GM18499 (cell line): ENCODE measurements around the gene UACA.
"Not testable (repeated sequence)": the region's sequence is repeated elsewhere in the genome, so short reads cannot be mapped to it uniquely, and the experiment has no call there.

Experiments
- ATAC-seq: cut with Tn5 transposase; IDR thresholded peaks from one replicate; pipeline ENCODE4 v1.9.1; 2021; ENCODE audit warnings: moderate number of reproducible peaks; ENCODE audit not compliant: insufficient read depth, unreplicated experiment

UACA gene

GRCh38 chr15:70633103-70633831, 130.1 kb downstream of the UACA start:
- no peak for ATAC-seq

DNA sequence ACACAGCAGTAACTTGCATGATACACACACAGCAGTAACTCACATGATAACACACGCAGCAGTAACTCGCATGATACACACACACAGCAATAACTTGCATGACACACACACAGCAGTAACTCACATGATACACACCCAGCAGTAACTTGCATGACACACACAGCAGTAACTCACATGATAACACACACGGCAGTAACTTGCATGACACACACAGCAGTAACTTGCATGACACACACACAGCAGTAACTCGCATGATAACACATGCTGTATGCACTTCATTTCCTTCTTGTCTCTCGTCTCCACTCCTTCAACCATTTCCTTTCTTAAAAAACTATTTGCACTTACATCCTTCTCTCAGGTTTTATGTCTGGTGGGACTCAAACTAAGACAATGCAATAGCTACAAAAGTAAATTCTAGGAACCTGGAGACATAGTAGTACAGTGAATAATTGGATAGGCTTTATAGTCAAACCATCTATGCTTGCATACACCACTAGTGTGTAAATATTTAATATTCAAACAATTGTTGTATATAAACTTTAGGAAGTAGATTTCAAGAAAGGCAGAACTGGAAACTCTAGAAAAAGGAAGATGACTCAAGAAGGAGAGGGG, 130.8 kb downstream of the UACA start:
- no peak for ATAC-seq

GRCh38 chr15:70632079-70632478, 131.3 kb downstream of the UACA start:
- ATAC-seq: no peak

DNA sequence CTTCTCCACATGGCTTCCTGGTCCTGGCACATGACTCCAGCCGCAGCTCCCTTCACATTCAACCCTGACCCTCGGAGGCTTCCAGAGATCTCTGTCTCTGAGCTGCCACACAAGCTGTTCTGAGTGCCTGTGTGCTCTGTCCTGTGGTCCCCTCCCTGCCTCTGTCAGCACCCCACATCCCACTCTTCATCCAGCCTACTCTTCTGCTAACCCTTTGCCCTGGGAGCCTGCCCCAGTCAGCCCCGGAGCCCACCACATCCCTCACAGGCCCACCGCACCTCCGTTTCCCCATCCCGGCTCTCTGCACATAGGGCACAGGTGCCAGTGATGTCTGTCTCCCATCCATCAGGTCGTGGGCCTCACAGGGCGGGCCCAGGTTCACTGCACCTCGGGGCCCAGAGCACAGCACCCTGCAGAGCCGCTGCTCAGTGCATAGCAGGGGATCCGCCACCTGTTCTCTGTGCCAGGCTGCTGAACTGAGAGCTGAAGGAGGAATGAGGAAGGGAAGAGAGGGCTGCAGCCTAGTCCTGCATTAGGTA, 133.6 kb downstream of the UACA start:
- ATAC-seq: no peak

GRCh38 chr15:70628549-70628896, 134.8 kb downstream of the UACA start:
- ATAC-seq: no peak

- ATAC-seq: no peak
These were observed 135.4 kb downstream of the UACA start for GRCh38 chr15:70627734-70628548.

DNA sequence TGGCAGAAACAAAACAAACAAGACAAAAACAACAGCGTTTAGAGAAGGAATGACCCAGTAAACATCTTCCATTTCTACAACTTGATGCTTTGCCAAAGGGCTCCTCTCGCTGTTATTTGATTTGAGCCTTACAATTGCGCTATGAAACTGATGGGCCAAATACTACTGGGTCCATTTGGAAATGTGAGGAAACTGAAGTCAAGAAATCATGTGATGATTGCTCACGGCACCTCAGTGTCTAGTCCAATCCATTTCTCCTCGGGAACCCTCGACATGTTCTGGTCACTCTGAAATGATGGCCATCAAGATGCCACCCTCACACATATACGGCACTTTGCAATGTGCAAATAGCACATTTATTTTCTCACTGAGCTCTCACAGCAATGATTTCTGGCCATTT, 136.0 kb downstream of the UACA start:
- ATAC-seq: no peak

DNA sequence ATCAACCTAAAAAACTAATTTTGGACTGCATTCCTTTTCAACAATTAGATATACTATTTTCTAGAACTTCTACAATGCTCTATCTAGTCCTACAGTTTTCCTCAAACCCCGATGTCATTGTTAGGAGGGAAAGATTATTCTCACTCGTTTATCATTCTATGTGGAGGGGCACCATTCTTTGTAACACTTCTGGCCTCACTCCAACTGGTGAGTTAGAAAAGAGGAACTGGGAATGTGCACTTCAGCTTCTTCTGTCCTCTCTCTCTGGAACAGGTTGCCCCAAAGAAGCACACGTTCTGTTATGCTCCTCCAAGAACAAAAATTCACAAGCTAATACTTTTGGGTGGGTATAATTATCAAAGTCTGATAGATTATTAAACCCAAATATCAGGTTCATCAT, 137.9 kb downstream of the UACA start:
- no peak for ATAC-seq

DNA sequence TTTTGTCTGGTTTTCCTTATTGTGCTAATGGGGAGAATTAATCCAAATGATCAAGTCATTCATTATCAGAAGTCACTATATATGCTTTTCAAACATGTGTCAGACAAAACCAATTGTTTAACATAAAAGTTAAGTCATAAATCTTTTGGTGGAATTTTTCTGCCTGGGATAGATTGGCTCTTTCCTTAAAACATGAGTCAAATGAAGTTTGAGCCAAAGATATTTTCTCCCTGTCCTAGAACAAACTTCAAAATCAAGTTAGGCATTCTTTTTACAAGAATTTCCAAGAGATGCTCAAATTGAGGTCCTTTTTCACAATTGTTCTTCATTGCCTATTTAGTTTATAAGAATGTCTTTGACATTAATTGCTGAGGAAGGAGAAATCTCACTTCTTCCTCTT, 138.3 kb downstream of the UACA start:
- ATAC-seq: no peak

- no peak for ATAC-seq
These were observed 144.4 kb downstream of the UACA start for GRCh38 chr15:70618929-70619328.

GRCh38 chr15:70617911-70618287, 145.5 kb downstream of the UACA start:
- no peak for ATAC-seq

GRCh38 chr15:70617076-70617910, 146.1 kb downstream of the UACA start:
- no peak for ATAC-seq

GRCh38 chr15:70616311-70616756, 147.0 kb downstream of the UACA start:
- ATAC-seq: not testable (repeated sequence)

- ATAC-seq: no peak
These were observed 147.7 kb downstream of the UACA start for GRCh38 chr15:70615435-70616310.

DNA sequence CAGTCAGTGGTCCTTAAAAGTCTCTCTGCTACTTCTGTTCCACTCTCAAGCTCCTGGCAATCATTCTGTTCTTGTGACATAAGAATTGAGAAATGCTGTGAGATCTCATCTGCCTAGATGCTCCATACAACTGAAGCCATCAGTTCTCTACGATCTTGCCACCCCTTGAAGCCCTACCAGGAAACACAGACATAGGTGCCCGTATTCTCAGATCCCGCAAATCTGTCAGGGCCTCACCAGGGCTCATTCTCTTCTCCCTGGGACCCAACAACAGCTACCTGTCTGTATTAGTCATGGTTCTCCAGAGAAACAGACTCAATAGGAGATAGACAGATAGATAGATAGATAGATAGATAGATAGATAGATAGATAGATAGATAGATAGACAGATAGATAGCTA, 149.1 kb downstream of the UACA start:
- ATAC-seq: no peak

GRCh38 chr15:70613271-70613670, 150.1 kb downstream of the UACA start:
- no peak for ATAC-seq

GRCh38 chr15:70611286-70611685, 152.1 kb downstream of the UACA start:
- ATAC-seq: no peak

DNA sequence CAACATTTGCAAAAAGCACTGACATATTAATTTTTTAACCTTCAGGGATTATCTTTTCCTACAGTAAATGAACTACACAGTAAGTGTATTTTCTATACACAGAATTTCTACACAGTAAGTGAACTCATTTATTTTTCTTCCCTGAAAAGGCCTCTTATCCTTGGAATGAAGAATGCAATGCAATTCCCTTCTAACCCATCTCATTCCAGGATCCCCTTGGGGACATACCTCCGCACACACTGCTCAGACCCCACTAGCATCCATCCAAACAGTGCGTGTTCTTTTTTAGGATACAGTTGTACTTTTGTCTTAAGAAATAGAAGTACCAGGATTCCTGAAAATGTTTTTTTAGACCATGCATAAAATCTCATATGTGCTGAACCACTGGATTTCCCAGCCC, 152.8 kb downstream of the UACA start:
- no peak for ATAC-seq

GRCh38 chr15:70609889-70610288, 153.5 kb downstream of the UACA start:
- no peak for ATAC-seq
